Glutamatergic neuron (in vitro differentiated cells): ENCODE results near the gene EMSY. TPM values are rescaled to one million over a fixed set of nuclear protein-coding genes. Genes with fewer than 3 reads are reported as not detected.
"Not testable (repeated sequence)": the region's sequence is repeated elsewhere in the genome, so short reads cannot be mapped to it uniquely, and the experiment has no call there.

Source experiments
- DNase-seq: peaks from one replicate; pipeline ENCODE4 v3.0.0; 2022
- H3K27ac Mint-ChIP-seq: one replicate; pipeline ENCODE4 v1.8.0; 2020; ENCODE audit warnings: mild to moderate bottlenecking, mixed read lengths, inconsistent platforms; ENCODE audit not compliant: unreplicated experiment
- H3K27me3 Mint-ChIP-seq: one replicate; pipeline ENCODE4 v1.8.0; 2020; ENCODE audit warnings: mild to moderate bottlenecking, moderate library complexity, mixed read lengths, inconsistent platforms; ENCODE audit not compliant: unreplicated experiment
- H3K36me3 Mint-ChIP-seq: one replicate; pipeline ENCODE4 v1.8.0; 2020; ENCODE audit warnings: mild to moderate bottlenecking, mixed read lengths, inconsistent platforms; ENCODE audit not compliant: unreplicated experiment
- H3K4me1 Mint-ChIP-seq: one replicate; pipeline ENCODE4 v1.8.0; 2020; ENCODE audit warnings: mild to moderate bottlenecking, low read depth, mixed read lengths, inconsistent platforms; ENCODE audit not compliant: unreplicated experiment
- H3K4me3 Mint-ChIP-seq: one replicate; pipeline ENCODE4 v1.8.0; 2020; ENCODE audit warnings: mild to moderate bottlenecking, mixed read lengths, inconsistent platforms; ENCODE audit not compliant: unreplicated experiment
- H3K9me3 Mint-ChIP-seq: one replicate; pipeline ENCODE4 v1.8.0; 2020; ENCODE audit warnings: mild to moderate bottlenecking, moderate library complexity, mixed read lengths, inconsistent platforms; ENCODE audit not compliant: unreplicated experiment
- CTCF ChIP-seq: fragments of 200-600 bp; sonication (generic); IDR thresholded peaks from one replicate; pipeline ENCODE4 v1.5.0; 2021; ENCODE audit not compliant: partially characterized antibody, unreplicated experiment
- total RNA-seq: library from RNA; stranded (reverse); fragmentation: NEBNext Ultra II Directional; extraction: Animal tissue kit (Norgen Biotek cat#: 25700); gene quantifications from one replicate; pipeline ENCODE4 v1.2.1, GENCODE V29; 2021; ENCODE audit not compliant: unreplicated experiment

The EMSY gene
- total RNA-seq, 1 donor from 2014 or later: 31.4 TPM

GRCh38 chr11:76579752-76580151, 134.9 kb downstream of the EMSY start:
- no peak overlapping the region for H3K4me3 Mint-ChIP-seq
- H3K4me1 Mint-ChIP-seq: peaks cover 5% of the 10 kb centered on the region
- DNase-seq: no peak
- no peaks in the 10 kb centered on the region for H3K9me3 Mint-ChIP-seq
- H3K27ac Mint-ChIP-seq: no peak overlapping the region
- TF ChIP-seq CTCF: no peak
- peaks cover 4% of the 10 kb centered on the region for H3K27me3 Mint-ChIP-seq
- H3K36me3 Mint-ChIP-seq: no peaks in the 10 kb centered on the region

GRCh38 chr11:76582471-76582870, 137.7 kb downstream of the EMSY start:
- H3K27ac Mint-ChIP-seq: not testable (repeated sequence)

GRCh38 chr11:76587820-76588454, 143.1 kb downstream of the EMSY start:
- H3K27me3 Mint-ChIP-seq: no peaks in the 10 kb centered on the region
- no peak overlapping the region for H3K27ac Mint-ChIP-seq
- no peaks in the 10 kb centered on the region for H3K36me3 Mint-ChIP-seq
- no peak overlapping the region for H3K4me3 Mint-ChIP-seq
- DNase-seq: no peak
- TF ChIP-seq CTCF: no peak
- no peaks in the 10 kb centered on the region for H3K9me3 Mint-ChIP-seq
- H3K4me1 Mint-ChIP-seq: no peaks in the 10 kb centered on the region

More at GRCh38 chr11:76582471-76582870, 137.7 kb downstream of the EMSY start:
- not testable (repeated sequence) for H3K27me3 Mint-ChIP-seq, H3K36me3 Mint-ChIP-seq, H3K4me1 Mint-ChIP-seq, DNase-seq, H3K9me3 Mint-ChIP-seq, H3K4me3 Mint-ChIP-seq

GRCh38 chr11:76588455-76589325, 143.9 kb downstream of the EMSY start:
- no peak for DNase-seq
- no peak for TF ChIP-seq CTCF
- Mint-ChIP-seq H3K27me3 (no peaks in the 10 kb centered on the region), H3K27ac (no peak overlapping the region), H3K4me1 (no peaks in the 10 kb centered on the region), H3K4me3 (no peak overlapping the region), H3K9me3 (no peaks in the 10 kb centered on the region), H3K36me3 (no peaks in the 10 kb centered on the region)

GRCh38 chr11:76589477-76589876, 144.7 kb downstream of the EMSY start:
- Mint-ChIP-seq H3K4me1 (no peaks in the 10 kb centered on the region), H3K27ac (no peak overlapping the region), H3K4me3 (no peak overlapping the region), H3K36me3 (no peaks in the 10 kb centered on the region), H3K27me3 (no peaks in the 10 kb centered on the region), H3K9me3 (no peaks in the 10 kb centered on the region)
- TF ChIP-seq CTCF: no peak
- no peak for DNase-seq
